ENCODE measurements around the gene NEU4.

The NEU4 gene

GRCh38 chr2:241835611-241836010 is 26.6 kb downstream of the NEU4 start:
- DNase-seq: no peak

DNA sequence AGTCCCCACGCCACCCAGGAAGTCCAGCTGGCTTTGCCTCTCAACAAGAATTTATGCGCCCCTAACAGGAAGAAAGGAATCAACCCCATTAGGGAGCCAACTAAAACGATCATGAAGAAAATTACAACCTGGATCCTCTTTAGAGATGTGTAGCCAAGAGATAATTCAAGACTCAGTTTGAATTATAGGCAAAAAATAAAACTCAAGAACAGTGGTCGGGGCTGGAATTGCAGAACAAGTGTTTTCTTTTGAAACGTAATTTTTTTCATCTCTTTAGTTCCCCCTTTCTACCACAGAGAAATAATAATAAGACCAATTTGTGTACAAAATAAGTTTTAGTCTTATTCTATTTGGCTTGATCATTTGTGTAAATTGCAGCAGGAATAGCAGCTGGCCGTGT is 27.3 kb downstream of the NEU4 start:
- DNase-seq: peak in 1 of 3 donors; percentile 12

- DNase-seq: no peak
These were observed 28.4 kb downstream of the NEU4 start for GRCh38 chr2:241837197-241837965.

- no peak for DNase-seq
These were observed 32.4 kb downstream of the NEU4 start for GRCh38 chr2:241841181-241842066.

- DNase-seq: no peak
These were observed 33.0 kb downstream of the NEU4 start for GRCh38 chr2:241842067-241842415.

DNA sequence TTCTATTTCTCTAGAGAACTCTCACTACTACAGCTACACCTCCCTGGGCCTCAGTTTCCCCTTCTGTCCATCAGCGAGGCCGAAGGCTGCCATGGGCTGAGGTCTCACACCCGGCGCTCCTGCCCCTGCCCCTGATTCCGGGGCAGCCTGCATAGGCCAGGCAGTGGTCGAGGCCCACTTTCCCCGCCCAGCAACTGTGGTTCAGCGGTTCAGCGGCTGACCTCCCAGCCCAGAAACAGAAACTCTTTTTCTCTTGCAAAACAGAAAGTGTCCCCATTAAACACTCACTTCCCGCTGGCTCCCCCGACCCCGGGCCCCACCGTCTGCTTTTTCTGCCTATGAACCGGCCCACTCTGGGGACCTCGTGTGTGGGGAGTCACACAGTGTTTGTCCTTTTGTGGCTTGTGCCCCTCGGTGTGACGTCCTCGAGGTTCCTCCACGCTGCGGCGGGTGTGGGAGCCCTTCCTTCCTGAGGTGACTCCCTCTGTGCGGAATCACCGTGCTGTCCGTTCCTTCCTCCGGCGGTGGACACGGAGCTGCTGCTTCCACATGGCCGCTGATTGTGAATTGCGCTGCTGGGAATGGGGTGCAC is 33.7 kb downstream of the NEU4 start:
- peak; percentile 83 to 97 (median 93) for DNase-seq

- no peak for DNase-seq
These were observed 34.5 kb downstream of the NEU4 start for GRCh38 chr2:241843321-241844065.

DNA sequence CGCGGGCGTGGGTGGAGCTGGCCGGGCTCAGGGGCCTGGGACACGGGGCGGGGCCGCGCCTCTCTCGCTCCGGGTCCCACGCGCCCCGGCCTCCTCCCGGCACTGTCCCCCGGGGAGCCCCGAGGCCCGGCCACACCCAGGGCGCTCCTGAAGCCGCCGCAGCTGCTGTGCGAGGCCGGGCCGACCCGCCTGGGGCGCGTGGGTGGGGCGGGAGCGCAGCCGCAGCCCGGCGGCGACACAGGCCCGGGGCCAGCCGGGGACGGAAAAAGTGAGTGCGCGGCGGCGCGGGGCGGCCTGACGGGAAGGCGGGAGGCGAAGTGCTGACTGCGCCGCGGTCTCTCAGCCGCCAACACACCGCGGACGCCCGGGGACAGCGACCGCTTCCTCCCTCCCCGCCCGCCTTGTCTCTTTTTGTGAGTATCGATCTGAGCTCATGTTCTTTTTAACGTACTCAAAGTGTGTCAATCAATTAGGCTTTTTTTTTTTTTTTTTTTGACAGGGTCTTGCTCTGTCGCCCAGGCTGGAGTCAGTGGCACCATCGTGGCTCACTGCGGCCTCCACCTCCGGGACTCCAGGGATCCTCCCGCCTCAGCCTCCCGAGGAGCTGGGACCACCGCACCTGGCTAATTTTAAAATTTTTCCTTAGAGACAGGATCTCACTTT is 35.2 kb downstream of the NEU4 start:
- peak; percentile 83 to 96 (median 90) for DNase-seq

GRCh38 chr2:241844831-241845578 is 36.0 kb downstream of the NEU4 start:
- no peak for DNase-seq

DNA sequence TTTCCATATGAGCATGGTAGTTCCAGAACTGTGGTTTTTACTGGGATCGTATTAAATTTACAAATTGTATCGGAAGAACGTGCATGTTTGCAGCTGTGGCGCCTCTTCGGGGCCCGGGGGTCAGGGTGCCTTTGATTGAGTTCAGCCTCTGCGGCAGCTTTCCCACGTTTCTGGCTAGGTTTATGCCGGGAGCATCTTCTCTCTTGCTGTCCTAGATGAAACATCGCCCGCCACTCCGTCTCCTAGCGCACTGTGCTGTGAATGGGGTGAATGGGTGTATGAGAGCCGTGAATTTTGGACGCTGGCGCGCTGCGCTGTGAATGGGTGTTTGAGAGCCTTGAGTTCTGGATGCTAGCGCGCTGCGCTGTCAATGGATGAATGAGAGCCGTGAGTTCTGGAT is 37.4 kb downstream of the NEU4 start:
- no peak for DNase-seq

DNA sequence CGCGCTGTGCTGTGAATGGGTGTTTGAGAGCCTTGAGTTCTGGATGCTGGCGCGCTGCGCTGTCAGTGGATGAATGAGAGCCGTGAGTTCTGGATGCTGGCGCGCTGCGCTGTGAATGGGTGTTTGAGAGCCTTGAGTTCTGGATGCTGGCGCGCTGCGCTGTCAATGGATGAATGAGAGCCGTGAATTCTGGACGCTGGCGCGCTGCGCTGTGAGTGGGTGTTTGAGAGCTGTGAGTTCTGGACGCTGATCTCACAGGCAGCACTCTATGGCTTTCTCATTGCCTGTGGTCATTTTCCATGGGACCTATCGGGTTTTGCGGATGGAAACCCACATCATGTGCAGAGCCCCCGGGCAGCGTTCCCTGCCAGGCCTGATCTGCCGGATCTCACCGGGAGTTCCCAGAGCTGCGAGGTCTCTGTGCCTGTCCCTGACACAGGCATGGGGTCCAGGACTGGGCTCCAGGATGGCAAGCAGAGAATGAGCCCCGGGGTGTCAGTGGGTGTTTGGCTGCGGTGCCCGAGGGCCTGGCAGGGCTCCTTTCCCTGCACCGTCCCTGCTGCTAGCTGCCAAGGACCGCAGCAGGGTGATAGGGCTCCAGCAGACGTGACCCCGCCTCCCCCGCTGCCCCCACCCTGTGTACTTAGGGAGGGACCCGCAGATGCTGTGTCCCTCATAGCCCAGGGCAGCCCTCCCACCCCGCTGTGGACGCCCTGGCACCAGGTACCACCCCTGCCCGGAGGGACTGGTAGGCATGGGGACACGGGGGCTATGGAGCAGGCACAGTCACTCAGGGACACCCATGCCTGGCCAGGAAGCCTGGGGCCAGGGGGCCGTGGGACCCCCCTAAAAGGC is 40.0 kb downstream of the NEU4 start:
- no peak for DNase-seq

DNA sequence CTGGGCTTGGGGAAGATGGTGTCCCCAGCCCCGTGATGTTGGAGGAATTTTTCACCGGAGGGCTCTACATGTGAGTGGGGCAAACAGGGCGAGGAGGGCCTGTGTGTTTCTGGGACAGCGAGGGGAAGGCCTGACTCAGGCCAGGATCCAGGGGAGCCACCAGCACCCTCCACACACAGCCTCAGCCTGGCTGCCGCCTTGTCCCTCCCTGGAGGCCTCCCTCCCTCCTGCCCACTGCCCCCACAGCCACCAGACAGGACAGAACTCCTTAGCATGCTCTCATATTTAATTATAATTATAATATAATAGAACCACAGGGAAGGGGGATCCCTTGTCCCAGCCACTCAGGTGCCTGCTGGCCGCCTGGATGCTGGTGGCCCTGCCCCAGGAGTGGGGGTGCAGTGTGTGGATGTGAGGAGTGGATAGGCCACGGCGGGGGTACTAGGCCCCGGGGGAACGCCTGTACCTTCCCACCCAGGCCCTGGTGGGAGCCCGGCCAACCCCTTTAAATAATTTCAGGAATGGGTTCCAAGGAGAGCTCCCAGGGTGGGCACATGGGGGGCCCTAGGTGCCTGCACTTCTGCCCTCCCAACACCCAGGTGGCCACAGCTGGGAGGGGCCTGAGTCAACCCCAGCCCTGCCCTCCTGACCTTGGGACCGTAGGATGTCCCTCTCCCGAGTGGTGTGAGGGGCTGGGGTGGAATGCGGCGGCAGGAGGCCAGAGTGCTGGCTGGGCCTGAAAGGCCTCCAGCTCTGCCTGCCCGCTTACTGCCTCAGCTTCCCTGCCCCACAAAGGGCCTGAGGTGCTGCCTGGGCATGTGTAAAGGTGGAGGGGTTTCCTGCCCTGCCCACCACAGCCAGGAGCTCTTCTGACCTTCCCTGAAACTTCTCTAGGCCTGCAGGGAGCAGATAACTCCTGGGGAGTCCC is 40.9 kb downstream of the NEU4 start:
- DNase-seq: no peak

- DNase-seq: no peak
These were observed 41.7 kb downstream of the NEU4 start for GRCh38 chr2:241850544-241851324.

GRCh38 chr2:241851325-241852115 is 42.5 kb downstream of the NEU4 start:
- DNase-seq: no peak

DNA sequence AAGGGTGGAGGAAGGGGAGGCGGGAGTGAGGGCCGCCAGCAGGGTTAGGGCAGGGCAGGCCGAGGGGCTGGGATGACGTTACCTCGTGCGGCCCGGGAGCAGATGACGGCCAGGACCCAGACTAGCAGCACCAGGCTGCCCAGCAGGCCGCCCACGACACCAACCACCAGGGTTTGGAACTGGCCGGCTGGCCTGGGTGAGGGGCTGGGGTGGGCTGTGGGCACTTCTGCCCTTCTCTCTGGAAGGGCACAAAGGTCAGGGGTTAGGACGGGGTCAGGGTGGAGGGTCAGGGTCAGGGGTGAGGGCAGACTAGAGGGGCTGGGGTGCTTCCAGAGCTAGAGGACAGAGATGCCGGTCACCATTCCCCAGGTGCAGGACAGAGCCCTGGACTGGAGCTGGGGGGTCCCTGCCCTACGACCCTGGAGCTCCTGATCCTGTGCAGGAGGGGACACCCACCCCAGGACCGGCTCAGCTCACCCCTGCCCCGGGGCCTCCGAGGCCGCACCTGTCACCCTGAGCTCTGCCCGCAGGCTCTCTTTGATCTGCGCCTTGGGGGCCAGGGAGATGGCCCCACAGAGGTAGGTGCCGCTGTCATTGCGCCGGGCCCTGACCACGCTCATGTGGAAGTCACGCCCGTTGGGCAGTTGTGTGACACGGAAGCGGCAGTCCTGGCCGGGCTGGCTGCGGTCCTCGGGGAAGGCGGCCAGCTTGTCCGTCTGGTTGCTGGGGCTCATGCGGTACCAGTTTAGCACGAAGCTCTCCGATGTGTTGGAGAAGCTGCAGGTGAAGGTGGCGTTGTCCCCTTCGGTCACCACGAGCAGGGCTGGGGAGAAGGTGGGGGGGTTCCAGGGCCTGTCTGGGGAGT is 43.4 kb downstream of the NEU4 start:
- DNase-seq: no peak

DNA sequence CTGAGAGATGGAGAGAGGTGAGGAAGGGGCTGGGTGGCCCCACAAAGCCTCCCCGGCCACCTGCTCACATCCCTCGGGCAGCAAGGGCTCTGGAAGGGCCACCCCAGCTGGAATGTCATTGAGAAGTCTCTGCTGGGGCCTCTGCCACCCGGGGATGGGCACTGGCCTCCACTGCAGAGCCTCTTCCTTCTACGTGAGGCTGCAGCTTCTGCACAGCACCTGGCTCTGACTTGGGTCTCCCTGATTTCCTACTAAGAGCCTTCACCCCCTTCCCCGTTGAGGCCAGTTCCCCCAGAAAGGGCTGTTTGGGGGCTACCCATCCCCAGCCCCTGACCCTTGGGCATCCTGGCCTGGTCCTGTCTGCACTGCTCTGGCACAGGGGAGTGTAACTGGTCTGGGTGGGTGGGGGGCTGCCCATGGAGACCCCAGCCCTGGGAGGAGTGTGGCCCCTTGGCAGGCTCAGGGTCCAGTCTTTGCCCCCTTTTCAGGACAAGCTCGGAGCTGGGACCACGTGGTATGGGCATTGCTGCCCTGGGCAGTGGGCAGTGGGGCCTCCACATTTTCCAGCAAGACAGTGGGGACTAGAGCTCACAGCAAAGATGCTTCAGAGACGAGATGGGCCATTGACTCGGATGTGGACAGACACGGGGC is 44.1 kb downstream of the NEU4 start:
- DNase-seq: no peak
